GM12878 (cell line): ENCODE results near the gene SFT2D1. TPM values are rescaled to one million over a fixed set of nuclear protein-coding genes. Genes with fewer than 3 reads are reported as not detected.

Experiments used
- BCL11A ChIP-seq: IDR thresholded peaks from 2 replicates; pipeline ENCODE4 v1.6.1; 2011; ENCODE audit warnings: low read depth, low read length
- CHD1 ChIP-seq: IDR thresholded peaks from 2 replicates; pipeline ENCODE4 v1.6.1; 2012; ENCODE audit warnings: low read depth, low read length, improper control_type of control experiment
- CHD2 ChIP-seq: IDR thresholded peaks from 2 replicates; pipeline ENCODE4 v1.6.1; 2011; ENCODE audit warnings: low read depth, low read length, improper control_type of control experiment, borderline replicate concordance
- CREM ChIP-seq: IDR thresholded peaks from 2 replicates; pipeline ENCODE4 v1.6.1; 2014; ENCODE audit warnings: antibody characterized with exemption, low read depth
- DPF2 ChIP-seq: fragments of 450-650 bp; IDR thresholded peaks from 2 replicates; pipeline ENCODE4 v1.6.1; 2017; ENCODE audit warnings: mild to moderate bottlenecking
- E2F8 ChIP-seq: fragments of 450-650 bp; IDR thresholded peaks from 2 replicates; pipeline ENCODE4 v1.6.1; 2018; ENCODE audit warnings: mild to moderate bottlenecking, low read depth, moderate library complexity; ENCODE audit not compliant: partially characterized antibody
- ETV6 ChIP-seq, 2 experiments: fragments of 450-650 bp in 1 of 2; IDR thresholded peaks in 1 of 2; conservative IDR thresholded peaks in 1 of 2; 2 replicates each; pipeline ENCODE4 v1.6.1; 2014; ENCODE audit warnings: antibody characterized with exemption in 1 of 2, borderline replicate concordance in 1 of 2, low read depth in 1 of 2, mild to moderate bottlenecking in 1 of 2, moderate library complexity in 1 of 2
- GATAD2B ChIP-seq: fragments of 450-650 bp; conservative IDR thresholded peaks from 2 replicates; pipeline ENCODE4 v1.6.1; 2017; ENCODE audit warnings: low read depth, mild to moderate bottlenecking, moderate library complexity
- HDGF ChIP-seq: fragments of 450-650 bp; IDR thresholded peaks from 2 replicates; pipeline ENCODE4 v1.6.1; 2016; ENCODE audit warnings: antibody characterized with exemption
- JUND ChIP-seq: IDR thresholded peaks from 2 replicates; pipeline ENCODE4 v1.6.1; 2012; ENCODE audit warnings: low read depth, mild to moderate bottlenecking, low read length, improper control_type of control experiment, moderate library complexity
- MEF2B ChIP-seq: fragments of 450-650 bp; IDR thresholded peaks from 2 replicates; pipeline ENCODE4 v1.6.1; 2018; ENCODE audit warnings: mild to moderate bottlenecking, moderate library complexity; ENCODE audit not compliant: partially characterized antibody, poor library complexity, severe bottlenecking
- MYB ChIP-seq: fragments of 150-350 bp; IDR thresholded peaks from 2 replicates; pipeline ENCODE4 v1.6.1; 2014; ENCODE audit warnings: mild to moderate bottlenecking, low read depth, low read length, borderline replicate concordance
- NFIC ChIP-seq: IDR thresholded peaks from 2 replicates; pipeline ENCODE4 v1.6.1; 2012; ENCODE audit warnings: low read depth, mild to moderate bottlenecking, inconsistent platforms, low read length, moderate library complexity
- PRDM15 ChIP-seq: fragments of 450-650 bp; formaldehyde crosslinking; IDR thresholded peaks from 2 replicates; pipeline ENCODE4 v1.4.0; 2020; ENCODE audit warnings: mild to moderate bottlenecking, moderate library complexity
- RAD21 ChIP-seq: IDR thresholded peaks from 2 replicates; pipeline ENCODE4 v1.6.1; 2011; ENCODE audit warnings: mild to moderate bottlenecking, low read depth, low read length, moderate library complexity; ENCODE audit not compliant: insufficient read depth
- RFX5 ChIP-seq: IDR thresholded peaks from 2 replicates; pipeline ENCODE4 v1.6.1; 2011; ENCODE audit warnings: low read depth, low read length, improper control_type of control experiment
- RUNX3 ChIP-seq: IDR thresholded peaks from 2 replicates; pipeline ENCODE4 v1.6.1; 2012; ENCODE audit warnings: low read length, inconsistent platforms
- SMC3 ChIP-seq: IDR thresholded peaks from 2 replicates; pipeline ENCODE4 v1.6.1; 2011; ENCODE audit warnings: low read length, improper control_type of control experiment, borderline replicate concordance
- SPI1 ChIP-seq: IDR thresholded peaks from 2 replicates; pipeline ENCODE4 v1.6.1; 2011; ENCODE audit warnings: low read depth, mild to moderate bottlenecking, low read length, moderate library complexity, borderline replicate concordance; ENCODE audit not compliant: insufficient read depth
- ZBTB11 ChIP-seq: fragments of 450-650 bp; formaldehyde crosslinking; IDR thresholded peaks from 2 replicates; pipeline ENCODE4 v1.5.0; 2022; ENCODE audit warnings: mild to moderate bottlenecking, missing genetic modification characterization
- polyA plus RNA-seq, 11 experiments: library from polyadenylated mRNA; depleted of rRNA in 4 of 11; unstranded in 6 of 11; stranded (reverse) in 5 of 11; fragments of >200 nt; fragmentation: Nextera tagmentation in 4 of 11; fragmentation: Illumina TruSeq in 1 of 11; extraction: Ambion mirVana in 4 of 11; extraction: Trizol in 1 of 11; gene quantifications; 1 replicate in 1 of 11; 2 replicates in 10 of 11; pipeline versions ENCODE4 v1.2.1 to v1.2.3, GENCODE V29; 2011 to 2016; ENCODE audit warnings: inconsistent platforms in 2 of 11, missing spikeins in 2 of 11, low read depth in 1 of 11
- total RNA-seq, 4 experiments: library from RNA; depleted of rRNA in 3 of 4; stranded (reverse); fragments of >200 nt in 3 of 4; fragmentation: Illumina TruSeq in 1 of 4; extraction: Trizol in 1 of 4; gene quantifications; 2 replicates each; pipeline versions ENCODE4 v1.2.1 to v1.2.3, GENCODE V29; 2013 to 2021

SFT2D1 gene
- total and polyA plus RNA-seq, 10 of the 15 experiments (the other 5 are each of a cell fraction or from before 2014, with no cell fraction given), result 69.5 to 281 (median 124) TPM

GRCh38 chr6:166325383-166326042 is 16.8 kb downstream of the SFT2D1 start (continued):
- TF ChIP-seq ZBTB11 (CRISPR knock-in tag) (no peak), CHD1 (no peak), E2F8 (no peak), DPF2 (0 out of 2 replicates have a peak, but pooled peaks have one; percentile 62), HDGF (peak; percentile 68; the same call in 1 of the 2 replicates), RAD21 (no peak), PRDM15 (CRISPR knock-in tag) (no peak), ETV6 (conservative IDR thresholded peaks at IDR 0.05 in 1 of 2, IDR thresholded peaks at IDR 0.05 in 1 of 2; ENCODE audit: borderline replicate concordance in 1 of 2, low read depth in 1 of 2) (no peak), GATAD2B (peak; percentile 62; the same call in 1 of the 2 replicates), SMC3 (peak; percentile 18; the same call in 1 of the 2 replicates), MYB (no peak), RFX5 (no peak), JUND (no peak), CREM (no peak), BCL11A (0 out of 2 replicates have a peak, but pooled peaks have one; percentile 39), MEF2B (peak; percentile 6), RUNX3 (peak; percentile 49), NFIC (0 out of 2 replicates have a peak, but pooled peaks have one; percentile 30), CHD2 (peak; percentile 51; the same call in 1 of the 2 replicates), SPI1 (peak; percentile 95)
